ENCODE results near the gene ITPK1.

ITPK1 gene

GRCh38 chr14:92951261-92951660, 164.5 kb downstream of the ITPK1 start:
- no peak for DNase-seq (ENCODE audit: low read depth in 2 of 2)
- no peak overlapping the region for H3K4me3 ChIP-seq (replicated peaks in 1 of 2; ENCODE audit: low read depth in 2 of 2, low read length in 2 of 2)
- TF ChIP-seq CTCF (IDR thresholded peaks at IDR 0.05; ENCODE audit: low read depth, low read length): no peak

- no peak for TF ChIP-seq CTCF (IDR thresholded peaks at IDR 0.05; ENCODE audit: low read depth, low read length)
- DNase-seq (ENCODE audit: low read depth in 2 of 2): peak in 1 of 2 donors; percentile 40
- no peak overlapping the region for H3K4me3 ChIP-seq (replicated peaks in 1 of 2; ENCODE audit: low read depth in 2 of 2, low read length in 2 of 2)
These were observed 165.0 kb downstream of the ITPK1 start for GRCh38 chr14:92950773-92951172.

DNA sequence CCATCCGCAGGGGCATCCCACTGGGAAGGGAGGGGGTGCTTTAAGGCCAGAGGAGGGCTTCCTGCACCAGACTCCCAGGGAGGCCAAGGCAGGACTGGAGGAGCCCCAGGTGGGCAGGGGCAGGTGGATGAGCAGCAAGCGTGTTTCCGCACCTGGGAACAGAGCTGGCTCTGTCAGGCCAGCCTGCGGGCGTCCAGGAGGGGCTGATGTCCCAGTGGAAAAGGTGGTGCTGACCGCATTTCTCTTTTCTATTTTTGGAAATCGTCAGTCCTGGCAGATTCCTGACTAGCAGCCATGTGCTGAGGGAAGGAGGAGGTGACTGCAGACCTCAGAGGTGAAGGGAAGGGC, 165.6 kb downstream of the ITPK1 start:
- H3K4me3 ChIP-seq (replicated peaks in 1 of 2; ENCODE audit: low read depth in 2 of 2, low read length in 2 of 2): no peak overlapping the region
- no peak for TF ChIP-seq CTCF (IDR thresholded peaks at IDR 0.05; ENCODE audit: low read depth, low read length)
- DNase-seq (ENCODE audit: low read depth in 2 of 2): no peak

DNA sequence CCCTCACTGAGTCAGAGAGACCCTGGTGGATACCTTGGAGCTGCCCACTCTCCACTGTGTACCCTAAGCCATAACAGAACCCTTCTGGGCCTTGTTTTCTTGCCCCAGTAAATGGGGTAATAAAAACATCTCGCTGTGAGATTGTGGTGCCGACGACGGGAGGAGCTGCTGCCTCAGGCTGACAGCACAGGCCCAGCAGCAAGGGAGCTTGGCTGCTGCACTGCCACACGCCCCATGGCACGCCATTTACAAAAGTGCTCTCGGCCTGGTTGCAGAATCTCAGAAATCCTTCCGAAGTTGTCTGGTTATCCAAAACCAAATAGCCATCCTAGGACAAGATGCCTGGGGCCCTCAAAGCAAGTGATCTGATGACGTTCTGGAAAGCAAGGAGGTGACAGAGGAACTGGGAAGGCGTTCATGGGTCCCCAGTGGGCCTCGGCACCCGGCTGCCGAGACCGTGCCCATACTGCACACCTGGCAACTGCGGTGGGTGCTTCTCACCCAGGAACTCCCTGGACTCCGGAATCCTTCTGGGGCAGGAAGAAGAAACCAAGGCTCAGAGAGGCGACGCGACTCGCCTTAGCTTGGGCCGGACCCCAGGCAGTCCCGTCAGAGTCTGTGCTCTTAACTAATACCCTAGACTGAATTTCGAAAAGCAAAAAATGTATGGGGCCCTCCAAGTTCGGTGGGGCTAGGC, 166.1 kb downstream of the ITPK1 start:
- no peak overlapping the region for H3K4me3 ChIP-seq (replicated peaks in 1 of 2; ENCODE audit: low read depth in 2 of 2, low read length in 2 of 2)
- TF ChIP-seq CTCF (IDR thresholded peaks at IDR 0.05; ENCODE audit: low read depth, low read length): no peak
- DNase-seq (ENCODE audit: low read depth in 2 of 2): no peak

- H3K4me3 ChIP-seq (replicated peaks in 1 of 2; ENCODE audit: low read depth in 2 of 2, low read length in 2 of 2): no peak overlapping the region
- no peak for DNase-seq (ENCODE audit: low read depth in 2 of 2)
- no peak for TF ChIP-seq CTCF (IDR thresholded peaks at IDR 0.05; ENCODE audit: low read depth, low read length)
These were observed 167.1 kb downstream of the ITPK1 start for GRCh38 chr14:92948647-92949046.

DNA sequence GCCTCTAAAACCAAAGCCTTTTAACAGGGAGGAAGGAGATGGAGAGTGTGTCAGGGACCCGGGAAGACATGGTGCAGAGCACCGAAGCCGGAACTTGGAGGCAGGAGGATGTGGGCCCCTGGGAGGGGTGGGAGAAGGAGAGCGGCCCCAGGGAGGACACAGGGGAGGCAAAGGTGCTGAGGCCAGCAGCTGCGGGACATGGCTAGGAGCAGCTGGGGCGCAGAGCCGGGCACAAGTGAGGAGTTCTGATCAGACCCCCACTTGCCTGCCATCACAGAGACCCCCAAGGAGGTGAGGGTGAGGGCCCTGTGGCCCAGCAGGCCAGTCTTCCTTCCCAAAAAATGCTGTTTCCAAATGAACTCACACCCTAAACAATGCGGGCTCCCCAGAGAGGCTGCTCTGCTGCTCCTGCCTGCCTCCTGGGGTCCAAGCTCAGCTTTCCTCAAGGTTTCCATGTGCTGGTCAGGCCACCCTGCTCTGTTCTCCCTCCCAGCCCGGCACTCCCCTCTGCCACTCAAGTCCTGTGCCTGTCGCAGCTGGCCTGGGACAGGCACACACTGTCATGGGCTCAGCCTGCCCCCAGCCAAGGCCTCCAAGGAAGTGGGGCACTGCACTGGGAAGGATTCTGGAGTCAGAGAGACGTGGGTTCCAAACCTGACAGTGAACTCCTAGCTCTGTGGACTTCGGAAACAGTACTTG, 168.7 kb downstream of the ITPK1 start:
- no peak overlapping the region for H3K4me3 ChIP-seq (replicated peaks in 1 of 2; ENCODE audit: low read depth in 2 of 2, low read length in 2 of 2)
- DNase-seq (ENCODE audit: low read depth in 2 of 2): no peak
- no peak for TF ChIP-seq CTCF (IDR thresholded peaks at IDR 0.05; ENCODE audit: low read depth, low read length)

All from cardiac fibroblast (primary cell).